SKM-1 (cell line): ENCODE measurements around the gene GABPB2.

ENCODE experiments used
- DNase-seq: peaks from one replicate; lab custom pipeline; 2025; ENCODE audit not compliant: unreplicated experiment; lab: John Stamatoyannopoulos, UW

Gene GABPB2

GRCh38 chr1:151070474-151071276 is at the start of gene GABPB2:
Gene GABPB2, plus strand, starts transcription at chr1:151070761. Its CDS starts 17,429 bp downstream, at chr1:151088190.
- peak; percentile 97 for DNase-seq

GRCh38 chr1:151024540-151025146 is 45.9 kb upstream of the GABPB2 start:
- DNase-seq, result peak; percentile 69

GRCh38 chr1:151026460-151026859 is 44.1 kb upstream of the GABPB2 start:
- DNase-seq, result no peak

- no peak for DNase-seq
Measured at GRCh38 chr1:151032164-151032563, 38.4 kb upstream of the GABPB2 start.

GRCh38 chr1:151035167-151035566 is 35.4 kb upstream of the GABPB2 start:
- DNase-seq, result no peak

GRCh38 chr1:151036356-151036755 is 34.2 kb upstream of the GABPB2 start, which contains the start of gene BNIPL:
Gene BNIPL, plus strand, starts transcription at chr1:151036586. Its CDS starts 140 bp downstream, at chr1:151036726.
- no peak for DNase-seq

GRCh38 chr1:151037032-151037431 is 33.5 kb upstream of the GABPB2 start:
- no peak for DNase-seq

GRCh38 chr1:151039521-151039920 is 31.0 kb upstream of the GABPB2 start:
- DNase-seq, result no peak

- no peak for DNase-seq
Measured at GRCh38 chr1:151043163-151043562, 27.4 kb upstream of the GABPB2 start.

GRCh38 chr1:151047591-151047924 is 23.0 kb upstream of the GABPB2 start, which contains the start of gene C1orf56:
Gene C1orf56, plus strand, starts transcription at chr1:151047751. Its CDS starts 97 bp downstream, at chr1:151047848.
- no peak for DNase-seq

GRCh38 chr1:151047925-151048644 is 22.5 kb upstream of the GABPB2 start:
- peak; percentile 83 for DNase-seq

- DNase-seq, result no peak
Measured at GRCh38 chr1:151048645-151049032, 21.9 kb upstream of the GABPB2 start.

- DNase-seq, result no peak
Measured at GRCh38 chr1:151049458-151049857, 21.1 kb upstream of the GABPB2 start.

GRCh38 chr1:151050051-151050688 is 20.4 kb upstream of the GABPB2 start:
- no peak for DNase-seq

GRCh38 chr1:151051356-151052009 is 19.1 kb upstream of the GABPB2 start:
- no peak for DNase-seq

- no peak for DNase-seq
Measured at GRCh38 chr1:151054971-151055547, 15.5 kb upstream of the GABPB2 start.

GRCh38 chr1:151055581-151055980 is 15.0 kb upstream of the GABPB2 start:
- no peak for DNase-seq

- peak; percentile 44 for DNase-seq
Measured at GRCh38 chr1:151056149-151056548, 14.4 kb upstream of the GABPB2 start.

- DNase-seq, result no peak
Measured at GRCh38 chr1:151058692-151059091, 11.9 kb upstream of the GABPB2 start.
